B cell (primary cell): ENCODE results near the gene UACA.

ENCODE experiments used
- EZH2 ChIP-seq: IDR thresholded peaks from 2 replicates; pipeline ENCODE4 v1.6.1; 2012; ENCODE audit warnings: borderline replicate concordance, low read depth, mild to moderate bottlenecking, moderate library complexity, low read length; ENCODE audit not compliant: insufficient read depth, poor library complexity, severe bottlenecking
- TF ChIP-seq, protein P1 (sequence below): fragments of 200-600 bp; IDR thresholded peaks from one replicate; pipeline ENCODE4 v1.8.0; 2022; ENCODE audit warnings: antibody characterized with exemption, mild to moderate bottlenecking

DNA sequence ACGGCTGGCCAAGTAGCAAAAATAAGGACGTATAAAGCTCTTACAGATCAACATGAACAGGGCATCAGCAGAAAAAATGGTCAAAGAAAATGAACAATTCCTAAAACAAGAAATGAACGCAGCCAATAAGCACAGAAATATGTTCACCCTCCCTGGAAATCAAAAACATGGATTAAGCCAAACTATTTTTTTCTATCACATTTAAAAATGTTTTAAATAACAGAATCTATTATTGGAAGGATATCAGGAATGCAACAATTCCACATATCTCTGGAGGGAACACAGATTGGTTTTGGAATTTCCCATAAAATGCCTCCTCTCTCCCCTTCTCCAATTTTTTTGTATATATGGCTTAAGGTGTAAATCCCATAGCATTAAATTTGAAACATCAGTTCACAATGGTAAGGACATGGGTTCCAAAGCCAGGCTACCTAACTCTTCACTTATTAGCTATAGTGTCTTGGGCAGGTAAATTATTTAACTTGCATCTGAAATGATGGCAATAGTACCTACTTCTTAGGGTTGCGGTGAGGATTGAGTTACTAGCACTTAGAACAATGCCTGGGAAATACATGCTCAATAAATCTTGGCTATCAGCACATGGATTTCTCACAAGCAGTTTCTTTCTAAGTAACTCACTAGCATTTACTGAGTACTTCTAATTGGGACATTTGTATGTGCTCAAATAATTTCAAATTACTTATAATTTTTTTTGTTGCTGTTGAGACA is 10.1 kb downstream of the UACA start:
- TF ChIP-seq, protein P1, sequence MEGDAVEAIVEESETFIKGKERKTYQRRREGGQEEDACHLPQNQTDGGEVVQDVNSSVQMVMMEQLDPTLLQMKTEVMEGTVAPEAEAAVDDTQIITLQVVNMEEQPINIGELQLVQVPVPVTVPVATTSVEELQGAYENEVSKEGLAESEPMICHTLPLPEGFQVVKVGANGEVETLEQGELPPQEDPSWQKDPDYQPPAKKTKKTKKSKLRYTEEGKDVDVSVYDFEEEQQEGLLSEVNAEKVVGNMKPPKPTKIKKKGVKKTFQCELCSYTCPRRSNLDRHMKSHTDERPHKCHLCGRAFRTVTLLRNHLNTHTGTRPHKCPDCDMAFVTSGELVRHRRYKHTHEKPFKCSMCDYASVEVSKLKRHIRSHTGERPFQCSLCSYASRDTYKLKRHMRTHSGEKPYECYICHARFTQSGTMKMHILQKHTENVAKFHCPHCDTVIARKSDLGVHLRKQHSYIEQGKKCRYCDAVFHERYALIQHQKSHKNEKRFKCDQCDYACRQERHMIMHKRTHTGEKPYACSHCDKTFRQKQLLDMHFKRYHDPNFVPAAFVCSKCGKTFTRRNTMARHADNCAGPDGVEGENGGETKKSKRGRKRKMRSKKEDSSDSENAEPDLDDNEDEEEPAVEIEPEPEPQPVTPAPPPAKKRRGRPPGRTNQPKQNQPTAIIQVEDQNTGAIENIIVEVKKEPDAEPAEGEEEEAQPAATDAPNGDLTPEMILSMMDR = no peak
- no peak for TF ChIP-seq EZH2
